ENCODE results near the gene CCIN.
"Not testable (repeated sequence)": the region's sequence is repeated elsewhere in the genome, so short reads cannot be mapped to it uniquely, and the experiment has no call there.

The CCIN gene

GRCh38 chr9:36161187-36161586, 8.0 kb upstream of the CCIN start:
- DNase-seq = no peak

GRCh38 chr9:36162211-36162738, 6.9 kb upstream of the CCIN start:
- no peak for DNase-seq

GRCh38 chr9:36163049-36163785, 6.0 kb upstream of the CCIN start:
- DNase-seq = no peak

- no peak for DNase-seq
These were observed 5.4 kb upstream of the CCIN start for GRCh38 chr9:36163786-36164170.

- DNase-seq = no peak
These were observed 4.8 kb upstream of the CCIN start for GRCh38 chr9:36164372-36164771.

- DNase-seq = no peak
These were observed 4.2 kb upstream of the CCIN start for GRCh38 chr9:36164989-36165388.

- DNase-seq = no peak
These were observed 3.4 kb upstream of the CCIN start for GRCh38 chr9:36165826-36166167.

- peak; percentile 66 for DNase-seq
These were observed 2.8 kb upstream of the CCIN start for GRCh38 chr9:36166168-36166927.

GRCh38 chr9:36169708-36170107, 520 bp downstream of the CCIN start:
- DNase-seq = no peak

GRCh38 chr9:36170531-36170930, 1.3 kb downstream of the CCIN start:
- DNase-seq = no peak

GRCh38 chr9:36173861-36174260, 4.7 kb downstream of the CCIN start:
- DNase-seq = no peak

GRCh38 chr9:36174271-36174670, 5.1 kb downstream of the CCIN start:
- DNase-seq = no peak

- no peak for DNase-seq
These were observed 5.5 kb downstream of the CCIN start for GRCh38 chr9:36174731-36175130.

- DNase-seq = not testable (repeated sequence)
These were observed 6.0 kb downstream of the CCIN start for GRCh38 chr9:36175209-36175608.

GRCh38 chr9:36176496-36176895, 7.3 kb downstream of the CCIN start:
- DNase-seq = not testable (repeated sequence)

- no peak for DNase-seq
These were observed 8.4 kb downstream of the CCIN start for GRCh38 chr9:36177571-36177970.

GRCh38 chr9:36180243-36180642, 11.1 kb downstream of the CCIN start:
- not testable (repeated sequence) for DNase-seq

GRCh38 chr9:36187414-36187813, 18.2 kb downstream of the CCIN start:
- DNase-seq = no peak

GRCh38 chr9:36188212-36188611, 19.0 kb downstream of the CCIN start:
- no peak for DNase-seq

- no peak for DNase-seq
These were observed 20.8 kb downstream of the CCIN start for GRCh38 chr9:36189976-36190375.

GRCh38 chr9:36190388-36191289, 21.5 kb downstream of the CCIN start, which contains the start of gene CLTA:
Gene CLTA (plus strand): TSS chr9:36190921. CDS start chr9:36191057, 136 bp downstream.
- peak; percentile 96 for DNase-seq

- no peak for DNase-seq
These were observed 22.1 kb downstream of the CCIN start for GRCh38 chr9:36191290-36191645.

GRCh38 chr9:36191686-36192085, 22.5 kb downstream of the CCIN start:
- no peak for DNase-seq
